A673 (cell line): ENCODE results near the gene MAP2K3. TPM values are rescaled to one million over a fixed set of nuclear protein-coding genes. Genes with fewer than 3 reads are reported as not detected.
"Not testable (repeated sequence)": the region's sequence is repeated elsewhere in the genome, so short reads cannot be mapped to it uniquely, and the experiment has no call there.

Experiments
- BruUV-seq: library from RNA; stranded (reverse); fragments of 400-500 nt; replicated peaks from 2 replicates; lab custom pipeline; 2021; lab: Mats Ljungman, UMichigan
- CTCF ChIA-PET: fragments of 300-600 bp; sonication (Branson Sonifier 250); formaldehyde crosslinking; loops from one replicate; lab custom pipeline; 2022; ENCODE audit warnings: antibody characterized with exemption; lab: Charles Lee
- POLR2A ChIA-PET: fragments of 300-600 bp; sonication (Branson Sonifier 250); formaldehyde crosslinking; loops from one replicate; lab custom pipeline; 2022; ENCODE audit warnings: antibody characterized with exemption; ENCODE audit not compliant: low non-redundant PET; lab: Charles Lee
- DNase-seq: peaks from one replicate; pipeline ENCODE4 v3.0.0-alpha.2; 2015; ENCODE audit warnings: low spot score
- H3K27ac ChIP-seq: fragments of 200-600 bp; sonication (generic); 2 replicates; pipeline ENCODE4 v1.5.1; 2016; ENCODE audit warnings: mixed run types, low read depth, mild to moderate bottlenecking, mixed read lengths, antibody characterized with exemption, low read length; ENCODE audit not compliant: poor library complexity, severe bottlenecking
- H3K27me3 ChIP-seq: fragments of 200-600 bp; sonication (generic); replicated peaks from 2 replicates; pipeline ENCODE4 v1.6.1; 2017; ENCODE audit warnings: mixed run types, low read depth, mild to moderate bottlenecking, mixed read lengths, antibody characterized with exemption, low read length; ENCODE audit not compliant: insufficient read depth, poor library complexity
- H3K36me3 ChIP-seq: fragments of 200-600 bp; sonication (generic); 2 replicates; pipeline ENCODE4 v1.6.1; 2016; ENCODE audit warnings: mixed run types, mild to moderate bottlenecking, mixed read lengths, antibody characterized with exemption, low read length; ENCODE audit not compliant: insufficient read depth, poor library complexity, severe bottlenecking
- H3K4me1 ChIP-seq: fragments of 200-600 bp; sonication (generic); 2 replicates; pipeline ENCODE4 v1.6.1; 2017; ENCODE audit warnings: mixed run types, mild to moderate bottlenecking, mixed read lengths, antibody characterized with exemption, low read length; ENCODE audit not compliant: insufficient read depth, poor library complexity, severe bottlenecking
- H3K4me3 ChIP-seq: fragments of 200-600 bp; sonication (generic); 2 replicates; pipeline ENCODE4 v1.5.1; 2016; ENCODE audit warnings: low read depth, mixed run types, mild to moderate bottlenecking, mixed read lengths, low read length; ENCODE audit not compliant: poor library complexity, severe bottlenecking
- H3K9me3 ChIP-seq: fragments of 200-600 bp; sonication (generic); 2 replicates; pipeline ENCODE4 v1.6.1; 2016; ENCODE audit warnings: mixed run types, low read depth, mild to moderate bottlenecking, mixed read lengths, antibody characterized with exemption, low read length; ENCODE audit not compliant: poor library complexity, severe bottlenecking
- CTCF ChIP-seq: fragments of 300-800, 200-600 bp; sonication (generic); conservative IDR thresholded peaks from 2 replicates; pipeline ENCODE4 v1.5.1; 2017; ENCODE audit warnings: low read depth, mild to moderate bottlenecking, antibody characterized with exemption, low read length, moderate library complexity, mixed read lengths
- EZH2 ChIP-seq: fragments of 200-600 bp; sonication (generic); IDR thresholded peaks from 2 replicates; pipeline ENCODE4 v1.6.1; 2017; ENCODE audit warnings: borderline replicate concordance, low read depth, mild to moderate bottlenecking, mixed read lengths, antibody characterized with exemption, low read length; ENCODE audit not compliant: poor library complexity, severe bottlenecking
- intact Hi-C: fragments of 100-400 bp; cut with micrococcal nuclease; formaldehyde crosslinking; loops from one replicate; pipeline ENCODE4 v1.10.0; 2022; ENCODE audit not compliant: unreplicated experiment
- total RNA-seq: library from RNA; stranded (reverse); gene quantifications from 2 replicates; pipeline ENCODE4 v1.2.3, GENCODE V29; 2021

The MAP2K3 gene
- total RNA-seq, 1 experiment from 2014 or later, result 44.0 TPM

DNA sequence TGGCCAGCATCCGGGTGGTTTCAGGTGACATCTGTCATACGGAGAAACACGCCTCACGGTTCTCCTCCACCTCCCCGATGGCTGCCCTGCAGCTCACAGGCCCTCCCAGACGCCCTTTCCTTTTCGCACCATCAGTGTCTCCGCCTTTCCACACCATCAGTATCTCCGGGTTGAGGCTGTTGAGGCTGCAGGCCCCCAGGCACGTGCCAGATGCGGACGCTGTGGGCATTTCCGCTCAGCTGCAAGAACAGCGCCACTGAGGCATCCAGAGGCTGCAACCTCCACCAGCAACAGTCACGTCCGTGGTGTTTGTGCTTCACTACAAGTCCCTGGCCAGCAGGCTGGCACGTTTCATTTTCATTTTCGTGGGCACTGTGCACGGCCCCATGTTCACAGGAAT, 66.0 kb downstream of the MAP2K3 start:
- H3K4me3 ChIP-seq, H3K27ac ChIP-seq, BruUV-seq, POLR2A ChIA-PET, H3K9me3 ChIP-seq, DNase-seq, CTCF ChIA-PET, intact Hi-C loops, H3K4me1 ChIP-seq, H3K36me3 ChIP-seq, H3K27me3 ChIP-seq: not testable (repeated sequence)

- POLR2A ChIA-PET, result interaction anchor here (0.5 kb wide), 1 partner anchor 106 kb away, joined by 8 read pairs; no protein-coding TSS in a partner anchor
- H3K9me3 ChIP-seq, result no peaks in the 10 kb centered on the region
- TF ChIP-seq EZH2, result no peak
- TF ChIP-seq CTCF, result no peak
Observed at GRCh38 chr17:21351366-21352065, 67.0 kb downstream of the MAP2K3 start.

GRCh38 chr17:21352221-21352980, 67.9 kb downstream of the MAP2K3 start:
- Histone ChIP-seq H3K27me3 (no peaks in the 10 kb centered on the region), H3K27ac (no peak overlapping the region), H3K9me3 (no peaks in the 10 kb centered on the region), H3K4me3 (no peak overlapping the region), H3K36me3 (no peaks in the 10 kb centered on the region), H3K4me1 (no peaks in the 10 kb centered on the region)
- intact Hi-C loops, result no loop called here
- POLR2A ChIA-PET, result no interaction called here
- DNase-seq, result no peak
- CTCF ChIA-PET, result no interaction called here
- TF ChIP-seq EZH2 (no peak), CTCF (no peak)
- BruUV-seq, result no TSS peak

More at GRCh38 chr17:21351366-21352065, 67.0 kb downstream of the MAP2K3 start:
- DNase-seq, result no peak
- Histone ChIP-seq H3K36me3 (no peaks in the 10 kb centered on the region), H3K4me1 (no peaks in the 10 kb centered on the region), H3K4me3 (no peak overlapping the region), H3K27ac (no peak overlapping the region), H3K27me3 (no peaks in the 10 kb centered on the region)
- no TSS peak for BruUV-seq
- CTCF ChIA-PET, result no interaction called here
- intact Hi-C loops, result no loop called here
